NCI-H2029 treated with DMSO at 0.1 percent for 48 hours (cell line): ENCODE data around the gene SRRM2.

ENCODE experiments used
- DNase-seq: peaks from one replicate; lab custom pipeline; 2025; lab: John Stamatoyannopoulos, UW

The SRRM2 gene

GRCh38 chr16:2798723-2799204 lies 46.3 kb downstream of the SRRM2 start:
- no peak for DNase-seq

GRCh38 chr16:2799205-2799858 lies 46.9 kb downstream of the SRRM2 start:
- no peak for DNase-seq

- peak; percentile 15 for DNase-seq
These were observed 47.4 kb downstream of the SRRM2 start for GRCh38 chr16:2799859-2800226.

GRCh38 chr16:2803545-2804195 lies 51.2 kb downstream of the SRRM2 start:
- DNase-seq, result no peak

GRCh38 chr16:2804728-2805127 lies 52.3 kb downstream of the SRRM2 start:
- no peak for DNase-seq

GRCh38 chr16:2806286-2806685 lies 53.8 kb downstream of the SRRM2 start:
- no peak for DNase-seq

GRCh38 chr16:2808181-2808580 lies 55.7 kb downstream of the SRRM2 start:
- no peak for DNase-seq

- DNase-seq, result no peak
These were observed 56.8 kb downstream of the SRRM2 start for GRCh38 chr16:2809149-2809760.

- no peak for DNase-seq
These were observed 58.2 kb downstream of the SRRM2 start for GRCh38 chr16:2810651-2811050.

GRCh38 chr16:2811703-2812471 lies 59.4 kb downstream of the SRRM2 start:
- DNase-seq, result no peak

GRCh38 chr16:2813771-2814221 lies 61.4 kb downstream of the SRRM2 start:
- DNase-seq, result no peak

GRCh38 chr16:2814551-2815298 lies 62.3 kb downstream of the SRRM2 start:
- DNase-seq, result no peak

GRCh38 chr16:2815299-2815771 lies 62.9 kb downstream of the SRRM2 start:
- no peak for DNase-seq

GRCh38 chr16:2816751-2817339 lies 64.4 kb downstream of the SRRM2 start, which contains the start of gene PRSS21:
Gene PRSS21 (plus strand): TSS chr16:2817237. CDS start chr16:2817269, 32 bp downstream.
- DNase-seq, result no peak

GRCh38 chr16:2817340-2818271 lies 65.2 kb downstream of the SRRM2 start:
- no peak for DNase-seq

GRCh38 chr16:2818272-2818876 lies 65.9 kb downstream of the SRRM2 start:
- no peak for DNase-seq

GRCh38 chr16:2819179-2819938 lies 66.9 kb downstream of the SRRM2 start:
- DNase-seq, result no peak

GRCh38 chr16:2819939-2820835 lies 67.7 kb downstream of the SRRM2 start:
- no peak for DNase-seq
